Activated CD4-positive, alpha-beta T cell treated with anti-CD3 and anti-CD28 coated beads for 4 hours (primary cell): ENCODE measurements around the gene CEP131.
"Not testable (repeated sequence)": the region's sequence is repeated elsewhere in the genome, so short reads cannot be mapped to it uniquely, and the experiment has no call there.

Experiments
- DNase-seq, 2 donors: peaks; one replicate each; pipeline ENCODE4 v3.0.0-alpha.2; 2020

Gene CEP131

GRCh38 chr17:81238490-81238814, 15.7 kb upstream of the CEP131 start:
- no peak for DNase-seq

- DNase-seq: no peak
Observed at GRCh38 chr17:81237591-81238489, 15.1 kb upstream of the CEP131 start.

- no peak for DNase-seq
Observed at GRCh38 chr17:81236784-81237183, 14.0 kb upstream of the CEP131 start.

- no peak for DNase-seq
Observed at GRCh38 chr17:81235822-81236740, 13.3 kb upstream of the CEP131 start.

GRCh38 chr17:81234940-81235821, 12.4 kb upstream of the CEP131 start:
- DNase-seq: no peak

GRCh38 chr17:81234506-81234855, 11.7 kb upstream of the CEP131 start:
- no peak for DNase-seq

- DNase-seq: no peak
Observed at GRCh38 chr17:81233811-81234505, 11.2 kb upstream of the CEP131 start.

GRCh38 chr17:81233316-81233715, 10.6 kb upstream of the CEP131 start:
- DNase-seq: no peak

- no peak for DNase-seq
Observed at GRCh38 chr17:81232616-81233241, 10.0 kb upstream of the CEP131 start.

- DNase-seq: no peak
Observed at GRCh38 chr17:81231766-81232581, 9.2 kb upstream of the CEP131 start.

GRCh38 chr17:81231121-81231645, 8.4 kb upstream of the CEP131 start:
- DNase-seq: no peak

GRCh38 chr17:81230043-81230820, 7.5 kb upstream of the CEP131 start:
- DNase-seq: no peak

GRCh38 chr17:81229666-81229920, 6.8 kb upstream of the CEP131 start:
- DNase-seq: no peak

- no peak for DNase-seq
Observed at GRCh38 chr17:81228834-81229665, 6.3 kb upstream of the CEP131 start.

- no peak for DNase-seq
Observed at GRCh38 chr17:81228420-81228819, 5.7 kb upstream of the CEP131 start.

GRCh38 chr17:81227630-81228029, 4.9 kb upstream of the CEP131 start:
- DNase-seq: not testable (repeated sequence)

GRCh38 chr17:81223762-81224130, 981 bp upstream of the CEP131 start:
- no peak for DNase-seq

- no peak for DNase-seq
Observed at GRCh38 chr17:81222620-81222905, 202 bp downstream of the CEP131 start.

GRCh38 chr17:81221842-81222619, 734 bp downstream of the CEP131 start:
- DNase-seq: no peak
